Measurements from ENCODE around the gene TAS2R42.
A peak's percentile ranks its signal among the peaks of the same experiment; 100 is the strongest.

The TAS2R42 gene

GRCh38 chr12:11186837-11187236, at the start of gene TAS2R42:
Gene TAS2R42, minus strand, starts transcription at chr12:11186937. Its CDS starts 0 bp downstream, at chr12:11186937.
- DNase-seq, result no peak

- no peak for DNase-seq
These were observed 46.8 kb upstream of the TAS2R42 start for GRCh38 chr12:11233532-11233931.

- peak; percentile 3 for DNase-seq
These were observed 41.7 kb upstream of the TAS2R42 start for GRCh38 chr12:11228296-11228879.

- DNase-seq, result no peak
These were observed 40.6 kb upstream of the TAS2R42 start for GRCh38 chr12:11227373-11227772.

GRCh38 chr12:11209113-11209512, 22.4 kb upstream of the TAS2R42 start:
- no peak for DNase-seq

GRCh38 chr12:11204173-11204572, 17.4 kb upstream of the TAS2R42 start:
- DNase-seq, result no peak

GRCh38 chr12:11202811-11203210, 16.1 kb upstream of the TAS2R42 start:
- DNase-seq, result no peak

- DNase-seq, result no peak
These were observed 3.7 kb downstream of the TAS2R42 start for GRCh38 chr12:11183011-11183410.

- no peak for DNase-seq
These were observed 4.2 kb downstream of the TAS2R42 start for GRCh38 chr12:11182529-11182928.

GRCh38 chr12:11178250-11178649, 8.5 kb downstream of the TAS2R42 start:
- DNase-seq, result no peak

- DNase-seq, result no peak
These were observed 12.7 kb downstream of the TAS2R42 start for GRCh38 chr12:11174022-11174421.

GRCh38 chr12:11171969-11172675, 14.6 kb downstream of the TAS2R42 start:
- DNase-seq, result no peak

- DNase-seq, result peak; percentile 85
These were observed 15.4 kb downstream of the TAS2R42 start, which contains the start of gene SMIM10L1 for GRCh38 chr12:11171145-11171968. Gene SMIM10L1, plus strand, starts transcription at chr12:11171194. Its CDS starts 163 bp downstream, at chr12:11171357.

GRCh38 chr12:11170810-11171144, 16.0 kb downstream of the TAS2R42 start:
- no peak for DNase-seq

GRCh38 chr12:11166300-11166699, 20.4 kb downstream of the TAS2R42 start:
- no peak for DNase-seq

GRCh38 chr12:11164384-11164783, 22.4 kb downstream of the TAS2R42 start:
- DNase-seq, result no peak

GRCh38 chr12:11162502-11162901, 24.2 kb downstream of the TAS2R42 start:
- no peak for DNase-seq

GRCh38 chr12:11158885-11159444, 27.8 kb downstream of the TAS2R42 start:
- no peak for DNase-seq

- no peak for DNase-seq
These were observed 32.3 kb downstream of the TAS2R42 start for GRCh38 chr12:11154400-11154925.

- no peak for DNase-seq
These were observed 34.0 kb downstream of the TAS2R42 start for GRCh38 chr12:11152725-11153124.

GRCh38 chr12:11150832-11151231, 35.9 kb downstream of the TAS2R42 start:
- no peak for DNase-seq

- DNase-seq, result no peak
These were observed 39.3 kb downstream of the TAS2R42 start for GRCh38 chr12:11147420-11147819.

GRCh38 chr12:11144297-11144696, 42.4 kb downstream of the TAS2R42 start:
- no peak for DNase-seq
